ENCODE results near the gene ZFP36L2.

GRCh38 chr2:43270930-43271615, 44.7 kb upstream of the ZFP36L2 start:
- TF ChIP-seq CTCF (IDR thresholded peaks at IDR 0.05) (no peak), EZH2 (IDR thresholded peaks at IDR 0.05; ENCODE audit: borderline replicate concordance, insufficient read depth, low read depth, low read length, poor library complexity, severe bottlenecking) (no peak)
